NCI-H1105 treated with DMSO at 0.1 percent for 48 hours (cell line): Measurements from ENCODE around the gene PDS5A.
A peak's percentile ranks its signal among the peaks of the same experiment; 100 is the strongest.
"Not testable (repeated sequence)": the region's sequence is repeated elsewhere in the genome, so short reads cannot be mapped to it uniquely, and the experiment has no call there.

ENCODE experiments used
- DNase-seq: peaks from one replicate; lab custom pipeline; 2025; lab: John Stamatoyannopoulos, UW

The PDS5A gene, protein sequence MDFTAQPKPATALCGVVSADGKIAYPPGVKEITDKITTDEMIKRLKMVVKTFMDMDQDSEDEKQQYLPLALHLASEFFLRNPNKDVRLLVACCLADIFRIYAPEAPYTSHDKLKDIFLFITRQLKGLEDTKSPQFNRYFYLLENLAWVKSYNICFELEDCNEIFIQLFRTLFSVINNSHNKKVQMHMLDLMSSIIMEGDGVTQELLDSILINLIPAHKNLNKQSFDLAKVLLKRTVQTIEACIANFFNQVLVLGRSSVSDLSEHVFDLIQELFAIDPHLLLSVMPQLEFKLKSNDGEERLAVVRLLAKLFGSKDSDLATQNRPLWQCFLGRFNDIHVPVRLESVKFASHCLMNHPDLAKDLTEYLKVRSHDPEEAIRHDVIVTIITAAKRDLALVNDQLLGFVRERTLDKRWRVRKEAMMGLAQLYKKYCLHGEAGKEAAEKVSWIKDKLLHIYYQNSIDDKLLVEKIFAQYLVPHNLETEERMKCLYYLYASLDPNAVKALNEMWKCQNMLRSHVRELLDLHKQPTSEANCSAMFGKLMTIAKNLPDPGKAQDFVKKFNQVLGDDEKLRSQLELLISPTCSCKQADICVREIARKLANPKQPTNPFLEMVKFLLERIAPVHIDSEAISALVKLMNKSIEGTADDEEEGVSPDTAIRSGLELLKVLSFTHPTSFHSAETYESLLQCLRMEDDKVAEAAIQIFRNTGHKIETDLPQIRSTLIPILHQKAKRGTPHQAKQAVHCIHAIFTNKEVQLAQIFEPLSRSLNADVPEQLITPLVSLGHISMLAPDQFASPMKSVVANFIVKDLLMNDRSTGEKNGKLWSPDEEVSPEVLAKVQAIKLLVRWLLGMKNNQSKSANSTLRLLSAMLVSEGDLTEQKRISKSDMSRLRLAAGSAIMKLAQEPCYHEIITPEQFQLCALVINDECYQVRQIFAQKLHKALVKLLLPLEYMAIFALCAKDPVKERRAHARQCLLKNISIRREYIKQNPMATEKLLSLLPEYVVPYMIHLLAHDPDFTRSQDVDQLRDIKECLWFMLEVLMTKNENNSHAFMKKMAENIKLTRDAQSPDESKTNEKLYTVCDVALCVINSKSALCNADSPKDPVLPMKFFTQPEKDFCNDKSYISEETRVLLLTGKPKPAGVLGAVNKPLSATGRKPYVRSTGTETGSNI (N-terminal part only)

GRCh38 chr4:39977489-39978377 is at the start of gene PDS5A:
Gene PDS5A, minus strand, starts transcription at chr4:39977911. Its CDS starts 1,334 bp downstream, at chr4:39976577.
- DNase-seq: peak; percentile 73

DNA sequence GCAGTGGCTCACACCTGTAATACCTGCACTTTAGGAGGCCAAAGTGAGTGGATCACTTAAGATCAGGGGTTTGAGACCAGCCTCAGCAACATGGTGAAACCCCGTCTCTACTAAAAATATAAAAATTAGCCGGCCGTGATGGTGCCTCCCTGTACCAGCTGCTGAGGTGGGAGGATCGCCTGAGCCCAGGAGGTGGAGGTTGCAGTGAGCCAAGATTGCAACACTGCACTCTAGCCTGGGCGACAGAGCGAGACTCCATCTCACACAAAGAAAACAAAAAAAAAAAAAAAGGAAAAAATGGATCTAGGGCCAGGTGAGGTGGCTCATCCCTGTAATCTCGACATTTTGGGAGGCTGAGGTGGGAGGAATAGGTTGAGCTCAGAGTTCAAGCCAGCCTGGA is 46.3 kb upstream of the PDS5A start:
- DNase-seq: not testable (repeated sequence)

DNA sequence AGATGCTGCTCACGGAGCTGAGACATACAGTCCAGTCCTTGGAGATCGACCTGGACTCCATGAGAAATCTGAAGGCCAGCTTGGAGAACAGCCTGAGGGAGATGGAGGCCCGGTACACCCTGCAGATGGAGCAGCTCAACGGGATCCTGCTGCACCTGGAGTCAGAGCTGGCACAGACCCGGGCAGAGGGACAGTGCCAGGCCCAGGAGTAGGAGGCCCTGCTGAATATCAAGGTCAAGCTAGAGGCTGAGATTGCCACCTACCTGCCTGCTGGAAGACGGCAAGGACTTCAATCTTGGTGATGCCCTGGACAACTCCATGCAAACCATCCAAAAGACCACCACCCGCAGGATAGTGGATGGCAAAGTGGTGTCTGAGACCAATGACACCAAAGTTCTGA is 43.4 kb upstream of the PDS5A start:
- not testable (repeated sequence) for DNase-seq

DNA sequence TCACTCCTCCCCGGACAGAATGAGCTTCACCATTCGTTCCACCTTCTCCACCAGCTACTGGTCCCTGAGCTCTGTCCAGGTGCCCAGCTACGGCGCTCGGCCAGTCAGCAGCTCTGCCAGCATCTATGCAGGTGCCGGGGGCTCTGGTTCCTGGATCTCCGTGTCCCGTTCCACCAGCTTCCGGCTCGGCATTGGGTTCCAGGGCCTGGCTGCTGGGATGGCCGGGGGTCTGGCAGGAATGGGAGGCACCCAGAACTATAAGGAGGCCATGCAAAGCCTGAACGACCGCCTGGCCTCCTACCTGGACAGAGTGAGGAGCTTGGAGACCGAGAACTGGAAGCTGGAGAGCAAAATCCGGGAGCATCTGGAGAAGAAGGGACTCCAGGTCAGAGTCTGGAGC is 42.5 kb upstream of the PDS5A start:
- no peak for DNase-seq

GRCh38 chr4:40016007-40016406 is 38.3 kb upstream of the PDS5A start:
- DNase-seq: no peak

DNA sequence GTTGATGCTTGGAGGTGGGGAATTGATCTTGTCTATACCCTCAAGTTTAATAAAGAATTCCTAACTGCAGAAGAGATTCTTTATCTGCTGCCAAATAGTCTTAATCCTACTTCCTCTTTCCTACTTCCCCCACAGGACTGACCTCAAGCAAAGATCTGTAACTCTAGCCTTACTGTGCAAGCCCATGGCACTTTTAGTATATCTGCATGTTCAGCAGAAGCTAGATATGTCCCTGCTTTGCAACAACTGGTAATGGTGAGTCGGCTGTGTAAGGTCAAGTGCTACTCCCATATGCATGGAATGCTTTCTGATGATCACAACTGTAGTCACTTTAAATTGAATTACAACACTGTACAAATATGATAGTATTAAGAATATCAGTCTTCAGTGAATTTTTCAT is 26.3 kb upstream of the PDS5A start:
- no peak for DNase-seq

GRCh38 chr4:40000711-40001110 is 23.0 kb upstream of the PDS5A start:
- DNase-seq: no peak

GRCh38 chr4:39998659-39999345 is 21.1 kb upstream of the PDS5A start:
- DNase-seq: no peak

DNA sequence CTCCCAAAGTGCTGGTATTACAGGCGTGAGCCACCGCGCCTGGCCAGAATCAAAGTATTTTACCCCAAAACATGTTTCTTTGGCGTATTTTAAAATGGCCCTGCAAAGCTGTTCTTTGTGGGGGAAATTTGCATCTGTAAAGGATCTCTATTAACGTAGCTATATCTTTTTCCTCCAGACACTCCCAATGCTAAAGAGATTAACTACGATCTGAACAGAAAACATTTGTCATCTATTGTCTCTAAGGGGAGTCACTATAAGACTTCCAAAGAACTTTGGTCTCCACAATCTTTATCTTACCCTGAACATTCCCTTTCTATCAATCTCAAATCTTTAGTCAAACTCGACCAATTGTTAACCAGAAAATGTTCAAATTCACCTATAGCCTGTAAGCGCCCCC is 19.1 kb upstream of the PDS5A start:
- no peak for DNase-seq

DNA sequence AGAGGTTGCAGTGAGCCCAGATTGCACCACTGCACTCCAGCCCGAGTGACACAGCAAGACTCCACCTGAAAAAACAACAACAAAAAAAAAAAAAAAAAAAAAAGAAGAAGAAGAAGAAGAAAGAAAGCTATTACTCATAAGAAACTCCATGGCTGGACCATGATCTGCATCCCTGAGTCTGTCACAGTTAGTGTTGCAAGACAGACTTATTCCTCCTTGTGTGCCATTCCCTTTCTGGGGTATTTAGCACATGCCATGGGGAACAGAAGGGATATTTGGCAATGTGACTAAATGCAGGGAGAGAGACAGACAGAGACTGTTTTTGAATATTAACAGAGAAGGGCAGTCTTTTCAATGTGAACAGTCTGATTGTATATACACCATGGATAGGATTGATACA is 16.7 kb upstream of the PDS5A start:
- no peak for DNase-seq

DNA sequence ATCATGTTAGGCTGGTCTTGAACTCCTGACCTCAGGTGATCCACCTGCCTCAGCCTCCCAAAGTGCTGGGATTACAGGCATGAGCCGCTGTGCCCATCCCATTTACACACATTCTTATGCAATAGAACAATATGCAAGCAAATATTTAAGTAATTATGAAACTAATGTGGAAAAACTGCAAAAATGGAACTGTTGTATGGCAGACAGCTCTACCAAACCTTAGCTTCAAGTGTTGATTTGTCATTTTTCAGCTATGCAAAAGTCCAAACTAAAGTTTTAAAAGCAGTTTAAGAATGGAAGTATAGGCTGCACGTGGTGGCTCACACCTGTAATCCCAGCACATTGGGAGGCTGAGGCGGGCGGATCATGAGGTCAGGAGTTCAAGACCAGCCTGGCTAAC is 11.7 kb upstream of the PDS5A start:
- not testable (repeated sequence) for DNase-seq

DNA sequence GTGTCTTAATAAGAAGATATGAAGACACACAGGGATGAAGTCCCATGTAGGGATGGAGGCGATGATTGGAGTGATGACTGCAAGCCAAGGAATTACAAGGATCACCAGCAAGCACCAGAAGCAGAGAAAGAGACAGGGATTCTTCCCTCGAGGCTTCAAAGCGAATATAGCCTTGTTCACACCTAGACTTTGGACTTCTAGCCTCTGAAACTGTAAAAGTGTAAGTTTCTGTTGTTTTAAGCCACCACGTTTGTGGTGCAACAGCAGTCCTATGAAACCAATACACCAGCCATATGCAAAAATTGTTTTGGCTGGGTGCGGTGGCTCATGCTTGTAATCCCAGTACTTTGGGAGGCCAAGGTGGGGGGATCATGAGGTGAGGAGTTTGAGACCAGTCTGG is 9.8 kb upstream of the PDS5A start:
- DNase-seq: no peak

DNA sequence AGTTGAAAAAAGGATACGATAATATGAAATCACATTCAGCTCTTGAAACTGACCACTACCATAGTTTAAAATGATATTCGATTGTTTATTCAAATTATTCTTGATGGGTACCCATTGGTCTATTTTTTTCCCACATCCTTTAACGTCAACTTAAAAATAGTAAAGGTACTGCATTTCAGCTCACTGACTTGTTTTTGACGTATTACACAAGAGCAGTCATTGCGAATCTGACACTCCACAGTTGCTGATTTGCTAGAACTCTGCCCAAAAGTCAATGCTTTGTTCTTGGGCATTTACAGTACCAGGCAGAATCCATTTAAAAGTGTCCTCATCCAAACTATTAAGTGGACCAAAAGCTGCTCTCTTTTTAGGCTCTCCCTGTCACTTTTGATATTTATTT is 1.2 kb upstream of the PDS5A start:
- no peak for DNase-seq

GRCh38 chr4:39978378-39978775 is 666 bp upstream of the PDS5A start:
- DNase-seq: no peak

- no peak for DNase-seq
These were observed 694 bp downstream of the PDS5A start for GRCh38 chr4:39976945-39977488.

DNA sequence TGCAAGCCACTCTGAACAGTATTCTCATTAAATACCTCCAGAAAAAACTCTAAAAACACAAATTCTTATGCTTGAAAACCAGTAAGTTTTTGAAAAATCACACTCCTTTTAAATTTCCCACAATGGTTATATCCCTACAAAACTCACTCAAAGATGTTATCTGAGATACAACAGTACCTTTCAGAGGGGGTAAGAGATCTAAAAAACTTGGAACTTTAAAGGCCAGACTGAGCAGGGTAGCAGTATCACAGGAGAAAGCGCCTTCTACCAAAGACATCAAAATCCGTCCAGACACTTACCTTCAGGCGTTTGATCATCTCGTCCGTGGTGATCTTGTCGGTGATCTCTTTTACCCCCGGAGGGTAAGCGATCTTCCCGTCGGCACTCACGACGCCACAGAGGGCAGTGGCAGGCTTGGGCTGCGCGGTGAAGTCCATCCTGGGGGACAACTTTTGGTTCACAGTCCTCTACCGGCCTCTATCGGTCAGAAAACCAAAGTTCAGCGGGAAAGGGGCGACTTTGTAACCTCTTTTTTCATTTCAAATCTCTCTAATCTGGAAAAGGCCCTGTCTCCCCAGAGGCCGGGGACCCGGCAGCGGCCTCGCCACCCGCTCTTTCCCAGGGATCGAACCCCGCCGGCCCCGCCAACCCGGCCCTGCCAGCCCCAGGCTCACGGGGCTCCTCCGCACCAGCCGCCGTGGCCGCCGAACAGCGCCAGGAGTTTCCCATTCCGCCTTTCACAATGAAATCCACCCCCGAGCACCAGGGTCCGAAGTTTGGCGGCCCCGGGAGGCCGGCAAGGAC is 1.4 kb downstream of the PDS5A start:
- DNase-seq: peak; percentile 64

- no peak for DNase-seq
These were observed 2.1 kb downstream of the PDS5A start for GRCh38 chr4:39975488-39976089.

DNA sequence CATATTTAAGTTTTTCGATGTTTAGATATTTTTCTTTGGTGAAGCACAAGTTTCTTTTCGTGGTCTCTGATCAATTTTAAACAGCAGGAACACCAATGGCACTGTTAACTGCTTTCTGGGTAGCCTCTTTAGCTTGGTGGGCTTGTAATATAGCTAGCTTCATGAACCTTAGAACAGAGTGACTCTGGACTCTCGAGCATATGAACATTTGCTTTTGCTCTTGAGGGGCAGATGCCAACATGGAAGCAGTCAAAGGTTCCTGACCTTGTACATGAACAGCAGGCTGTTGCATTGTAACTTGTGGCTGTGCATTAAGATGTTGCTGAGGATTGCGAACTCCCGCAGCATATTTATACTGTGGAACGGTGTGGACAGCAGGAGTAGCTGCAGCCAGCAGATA is 4.7 kb downstream of the PDS5A start:
- not testable (repeated sequence) for DNase-seq
